HCT116 (cell line): Measurements from ENCODE around the gene OTOG. TPM values are rescaled to one million over a fixed set of nuclear protein-coding genes. Genes with fewer than 3 reads are reported as not detected.

ENCODE experiments used
- ATAC-seq: fragments of 200-7000 bp; cut with Tn5 transposase; 2 replicates; pipeline ENCODE4 v1.9.1; 2020; ENCODE audit warnings: mild to moderate bottlenecking, moderate library complexity
- BruUV-seq: library from RNA; stranded (reverse); fragments of 400-500 nt; replicated peaks from 2 replicates; lab custom pipeline; 2021; lab: Mats Ljungman, UMichigan
- CTCF ChIA-PET: fragments of 300-600 bp; sonication (Branson Sonifier 250); formaldehyde crosslinking; loops from one replicate; lab custom pipeline; 2021; ENCODE audit warnings: antibody characterized with exemption; lab: Charles Lee
- POLR2A ChIA-PET: fragments of 300-600, 350-600 bp; sonication (Branson Sonifier 250); formaldehyde crosslinking; loops from one replicate; lab custom pipeline; 2021; ENCODE audit warnings: antibody characterized with exemption; lab: Charles Lee
- RAD21 ChIA-PET, 2 experiments: fragments of 300-600 bp; sonication (Branson Sonifier 250); formaldehyde crosslinking; loops; one replicate each; lab custom pipeline; 2023; ENCODE audit warnings: low total read pairs in 2 of 2; ENCODE audit not compliant: uncharacterized antibody in 2 of 2, unreplicated experiment in 2 of 2, low non-redundant PET in 1 of 2; lab: Charles Lee
- DNase-seq: peaks from one replicate; pipeline ENCODE4 v3.0.0-alpha.2; 2010; ENCODE audit warnings: low read depth, low spot score
- H2AFZ ChIP-seq: fragments of 200-600 bp; shearing (Covaris generic), sonication (generic); 2 replicates; pipeline ENCODE4 v1.6.1; 2017; ENCODE audit warnings: low read depth, mixed run types, mixed read lengths, antibody characterized with exemption, low read length; ENCODE audit not compliant: poor library complexity, severe bottlenecking
- H3K27ac ChIP-seq: 2 replicates; pipeline ENCODE4 v1.5.1; 2012; ENCODE audit warnings: low read depth, low read length
- H3K27me3 ChIP-seq: fragments of 200-600 bp; sonication (generic); 2 replicates; pipeline ENCODE4 v1.6.1; 2016; ENCODE audit warnings: mixed run types, low read length, mixed read lengths; ENCODE audit not compliant: insufficient read depth
- H3K36me3 ChIP-seq, 2 experiments: fragments of 200-500 bp in 1 of 2; fragments of 200-600 bp in 1 of 2; sonication (Bioruptor generic) in 1 of 2; sonication (generic) in 1 of 2; 2 replicates each; pipeline versions ENCODE4 v1.5.1 to v1.6.1; 2014 to 2016; ENCODE audit warnings: low read length in 2 of 2, inconsistent platforms in 1 of 2, mixed read lengths in 1 of 2, mixed run types in 1 of 2; ENCODE audit not compliant: insufficient read depth in 2 of 2, control insufficient read depth in 1 of 2
- H3K4me1 ChIP-seq, 2 experiments: fragments of 200-600 bp in 1 of 2; sonication (generic) in 1 of 2; 2 replicates each; pipeline versions ENCODE4 v1.5.1 to v1.6.1; 2012 to 2017; ENCODE audit warnings: low read length in 2 of 2, inconsistent platforms in 1 of 2, mild to moderate bottlenecking in 1 of 2, mixed read lengths in 1 of 2, mixed run types in 1 of 2, moderate library complexity in 1 of 2; ENCODE audit not compliant: insufficient read depth in 2 of 2, control insufficient read depth in 1 of 2
- H3K4me2 ChIP-seq: fragments of 200-600 bp; sonication (generic); 2 replicates; pipeline ENCODE4 v1.6.1; 2017; ENCODE audit warnings: mixed run types, low read length, mixed read lengths
- H3K4me3 ChIP-seq, 2 experiments: fragments of 200-600 bp in 1 of 2; sonication (generic) in 1 of 2; replicated peaks in 1 of 2; 2 replicates each; pipeline ENCODE4 v1.5.1; 2011 to 2016; ENCODE audit warnings: low read length in 2 of 2, control low read depth in 1 of 2, low read depth in 1 of 2, mild to moderate bottlenecking in 1 of 2, mixed read lengths in 1 of 2, mixed run types in 1 of 2
- H3K79me2 ChIP-seq: fragments of 200-600 bp; sonication (generic); 2 replicates; pipeline ENCODE4 v1.6.1; 2017; ENCODE audit warnings: mild to moderate bottlenecking, mixed run types, low read length, moderate library complexity, mixed read lengths; ENCODE audit not compliant: insufficient read depth
- H3K9ac ChIP-seq: fragments of 200-600 bp; sonication (generic); 2 replicates; pipeline ENCODE4 v1.6.1; 2016; ENCODE audit warnings: low read length, mixed read lengths
- H3K9me2 ChIP-seq: fragments of 200-600 bp; sonication (generic), shearing (Covaris generic); 2 replicates; pipeline ENCODE4 v1.6.1; 2017; ENCODE audit warnings: mixed run types, mild to moderate bottlenecking, moderate library complexity; ENCODE audit not compliant: insufficient read depth
- H3K9me3 ChIP-seq, 2 experiments: fragments of 200-500 bp in 1 of 2; fragments of 200-600 bp in 1 of 2; sonication (Bioruptor generic) in 1 of 2; sonication (generic) in 1 of 2; 2 replicates each; pipeline ENCODE4 v1.6.1; 2014 to 2017; ENCODE audit warnings: low read length in 2 of 2, mixed read lengths in 2 of 2, inconsistent platforms in 1 of 2, low read depth in 1 of 2, mild to moderate bottlenecking in 1 of 2, mixed run types in 1 of 2, moderate library complexity in 1 of 2; ENCODE audit not compliant: control insufficient read depth in 1 of 2, insufficient read depth in 1 of 2
- H4K20me1 ChIP-seq: fragments of 200-600 bp; sonication (generic), shearing (Covaris generic); 2 replicates; pipeline ENCODE4 v1.6.1; 2017; ENCODE audit warnings: mixed run types, mild to moderate bottlenecking, moderate library complexity; ENCODE audit not compliant: insufficient read depth
- ATF3 ChIP-seq: IDR thresholded peaks from 2 replicates; pipeline ENCODE4 v1.6.1; 2012
- CBX3 ChIP-seq: IDR thresholded peaks from 2 replicates; pipeline ENCODE4 v1.6.1; 2012; ENCODE audit warnings: low read depth
- CEBPB ChIP-seq: IDR thresholded peaks from 2 replicates; pipeline ENCODE4 v1.6.1; 2012; ENCODE audit warnings: low read depth
- CTCF ChIP-seq, 3 experiments: fragments of 200-600 bp in 1 of 3; sonication (generic) in 1 of 3; IDR thresholded peaks in 2 of 3; conservative IDR thresholded peaks in 1 of 3; 2 replicates each; pipeline ENCODE4 v1.5.1; 2012 to 2017; ENCODE audit warnings: low read depth in 2 of 3, low read length in 2 of 3, antibody characterized with exemption in 1 of 3, borderline replicate concordance in 1 of 3, control low read depth in 1 of 3, mild to moderate bottlenecking in 1 of 3, mixed read lengths in 1 of 3, mixed run types in 1 of 3, moderate library complexity in 1 of 3; ENCODE audit not compliant: insufficient read depth in 1 of 3
- EGR1 ChIP-seq: IDR thresholded peaks from 2 replicates; pipeline ENCODE4 v1.6.1; 2012; ENCODE audit warnings: low read depth
- ELF1 ChIP-seq: IDR thresholded peaks from 2 replicates; pipeline ENCODE4 v1.6.1; 2012; ENCODE audit warnings: low read depth, borderline replicate concordance
- EZH2 ChIP-seq: fragments of 200-600 bp; sonication (generic); IDR thresholded peaks from 2 replicates; pipeline ENCODE4 v1.6.1; 2017; ENCODE audit warnings: antibody characterized with exemption, mixed run types
- EZH2phosphoT487 ChIP-seq: fragments of 200-600 bp; IDR thresholded peaks from 2 replicates; pipeline ENCODE4 v1.6.1; 2018; ENCODE audit warnings: antibody characterized with exemption, borderline replicate concordance
- FOSL1 ChIP-seq: IDR thresholded peaks from 2 replicates; pipeline ENCODE4 v1.6.1; 2012; ENCODE audit warnings: low read depth
- JUND ChIP-seq: IDR thresholded peaks from 2 replicates; pipeline ENCODE4 v1.6.1; 2012
- MAX ChIP-seq: IDR thresholded peaks from 2 replicates; pipeline ENCODE4 v1.6.1; 2012
- POLR2A ChIP-seq: IDR thresholded peaks from 2 replicates; pipeline ENCODE4 v1.7.0; 2011; ENCODE audit warnings: borderline replicate concordance; ENCODE audit not compliant: insufficient read depth, insufficient read length; ENCODE audit errors: extremely low read depth
- POLR2AphosphoS5 ChIP-seq: IDR thresholded peaks from 2 replicates; pipeline ENCODE4 v1.6.1; 2011; ENCODE audit warnings: mild to moderate bottlenecking, low read depth, low read length, moderate library complexity
- RAD21 ChIP-seq: IDR thresholded peaks from 2 replicates; pipeline ENCODE4 v1.6.1; 2012; ENCODE audit warnings: low read depth, mild to moderate bottlenecking
- REST ChIP-seq: IDR thresholded peaks from 2 replicates; pipeline ENCODE4 v1.6.1; 2012; ENCODE audit warnings: low read depth
- SP1 ChIP-seq: IDR thresholded peaks from 2 replicates; pipeline ENCODE4 v1.6.1; 2012; ENCODE audit warnings: low read depth
- SRF ChIP-seq: IDR thresholded peaks from 2 replicates; pipeline ENCODE4 v1.6.1; 2012; ENCODE audit warnings: low read depth
- TCF7L2 ChIP-seq: IDR thresholded peaks from 2 replicates; pipeline ENCODE4 v1.7.0; 2011; ENCODE audit warnings: borderline replicate concordance, inconsistent platforms; ENCODE audit not compliant: insufficient read depth, insufficient read length; ENCODE audit errors: extremely low read depth
- YY1 ChIP-seq: IDR thresholded peaks from 2 replicates; pipeline ENCODE4 v1.6.1; 2011; ENCODE audit warnings: low read length, low read depth, moderate library complexity, mild to moderate bottlenecking; ENCODE audit not compliant: insufficient replicate concordance; ENCODE audit errors: extremely low read depth
- ZNF274 ChIP-seq: fragments of 200-500 bp; sonication (Bioruptor generic); IDR thresholded peaks from 2 replicates; pipeline ENCODE4 v1.6.1; 2014; ENCODE audit warnings: mild to moderate bottlenecking, low read depth, low read length, inconsistent platforms
- intact Hi-C: fragments of 100-400 bp; cut with micrococcal nuclease; formaldehyde crosslinking; loops from 2 replicates; pipeline ENCODE4 v1.10.0; 2022
- total RNA-seq: library from RNA; stranded (reverse); gene quantifications from one replicate; pipeline ENCODE4 v1.2.1, GENCODE V29; 2021; ENCODE audit not compliant: unreplicated experiment

Gene OTOG
- total RNA-seq, 1 experiment from 2014 or later = 0.07 TPM

- DNase-seq = no peak
- no peaks in the 10 kb centered on the region for H3K27me3 ChIP-seq
- H3K9me2 ChIP-seq = no peaks in the 10 kb centered on the region
- RAD21 ChIA-PET = no interaction called here
- H3K4me1 ChIP-seq = peaks cover 0 to 3% of the 10 kb centered on the region in 2 experiments; a peak in 2 of 4 replicates
- intact Hi-C loops = no loop called here
- no peak for ATAC-seq
- no peak overlapping the region for H3K9ac ChIP-seq
- H3K79me2 ChIP-seq = no peaks in the 10 kb centered on the region
- no peak for TF ChIP-seq REST
- TF ChIP-seq SRF = no peak
- no peak for TF ChIP-seq JUND
- TF ChIP-seq POLR2AphosphoS5 = no peak
- TF ChIP-seq ATF3 = no peak
- TF ChIP-seq EZH2phosphoT487 = no peak
- no peak for TF ChIP-seq CEBPB
- no peak for TF ChIP-seq POLR2A
- TF ChIP-seq ZNF274 = no peak
- no peak for TF ChIP-seq TCF7L2
- TF ChIP-seq FOSL1 = no peak
- TF ChIP-seq EGR1 = no peak
- TF ChIP-seq CBX3 = no peak
- TF ChIP-seq YY1 = no peak
- TF ChIP-seq SP1 = no peak
- no peak for TF ChIP-seq ELF1
- no peak for TF ChIP-seq RAD21
- TF ChIP-seq MAX = no peak
- TF ChIP-seq EZH2 = no peak
- no peak for TF ChIP-seq CTCF (IDR thresholded peaks at IDR 0.05 in 2 of 3, conservative IDR thresholded peaks at IDR 0.05 in 1 of 3; ENCODE audit: borderline replicate concordance in 1 of 3, insufficient read depth in 1 of 3, low read depth in 2 of 3, low read length in 2 of 3)
- CTCF ChIA-PET = interaction anchor here (1.2 to 1.8 kb wide), 4 partner anchors 9 to 177 kb away, joined by 3 to 6 read pairs (median 4); partner anchors contain the start of gene USH1C
- no TSS peak for BruUV-seq
- no peaks in the 10 kb centered on the region for H3K9me3 ChIP-seq
- POLR2A ChIA-PET = no interaction called here
- H3K36me3 ChIP-seq = no peaks in the 10 kb centered on the region
- H3K4me2 ChIP-seq = no peak overlapping the region
- no peaks in the 10 kb centered on the region for H4K20me1 ChIP-seq
- no peak overlapping the region for H3K27ac ChIP-seq
- no peak overlapping the region for H2AFZ ChIP-seq
- H3K4me3 ChIP-seq = no peak overlapping the region
These were observed 6.1 kb downstream of the OTOG start for GRCh38 chr11:17553249-17553546.
